H1 (cell line): ENCODE measurements around the gene GNB1L. TPM values are rescaled to one million over a fixed set of nuclear protein-coding genes. Genes with fewer than 3 reads are reported as not detected.
A peak's percentile ranks its signal among the peaks of the same experiment; 100 is the strongest.

Experiments used
- CTCF ChIA-PET: fragments of 300-600 bp; sonication (Branson Sonifier 250); formaldehyde crosslinking; loops from one replicate; lab custom pipeline; 2021; ENCODE audit not compliant: partially characterized antibody; lab: Charles Lee
- POLR2A ChIA-PET: fragments of 300-600 bp; sonication (Branson Sonifier 250); formaldehyde crosslinking; loops from one replicate; lab custom pipeline; 2021; ENCODE audit warnings: inconsistent platforms; ENCODE audit not compliant: partially characterized antibody; lab: Charles Lee
- DNase-seq, 2 experiments: peaks; one replicate each; pipeline versions ENCODE4 v3.0.0 to v3.0.0-alpha.2; 2010 to 2022; ENCODE audit warnings: low spot score in 2 of 2, low read depth in 1 of 2, mixed read lengths in 1 of 2
- FAIRE-seq: peaks from 2 replicates; lab custom pipeline; 2011; peaks lifted over from hg19 to GRCh38; lab: Jason Lieb, UNC
- H2AFZ ChIP-seq: 2 replicates; pipeline ENCODE4 v1.8.1; 2012; ENCODE audit warnings: low read length, inconsistent platforms
- H2AK5ac ChIP-seq: 2 replicates; pipeline ENCODE4 v1.6.1; 2013; ENCODE audit warnings: low read depth, low read length
- H2BK120ac ChIP-seq: replicated peaks from 2 replicates; pipeline ENCODE3; 2013; ENCODE audit warnings: low read depth, low read length, inconsistent platforms
- H2BK12ac ChIP-seq: 2 replicates; pipeline ENCODE4 v1.6.1; 2013; ENCODE audit warnings: low read depth, low read length
- H2BK15ac ChIP-seq: 2 replicates; pipeline ENCODE4 v1.6.1; 2013; ENCODE audit warnings: low read length
- H2BK20ac ChIP-seq: 2 replicates; pipeline ENCODE4 v1.6.1; 2013; ENCODE audit warnings: low read length
- H2BK5ac ChIP-seq: 2 replicates; pipeline ENCODE4 v1.6.1; 2013; ENCODE audit warnings: low read depth, low read length
- H3K14ac ChIP-seq: 2 replicates; pipeline ENCODE4 v1.6.1; 2013; ENCODE audit warnings: inconsistent platforms; ENCODE audit not compliant: insufficient read length
- H3K18ac ChIP-seq: 2 replicates; pipeline ENCODE4 v1.6.1; 2013; ENCODE audit warnings: low read length; ENCODE audit errors: extremely low read depth
- H3K23ac ChIP-seq: 2 replicates; pipeline ENCODE4 v1.6.1; 2013; ENCODE audit warnings: inconsistent platforms; ENCODE audit not compliant: insufficient read length
- H3K23me2 ChIP-seq: 2 replicates; pipeline ENCODE4 v1.6.1; 2013; ENCODE audit warnings: low read depth, low read length
- H3K27ac ChIP-seq: 2 replicates; pipeline ENCODE4 v1.6.1; 2011; ENCODE audit warnings: low read depth, low read length, inconsistent platforms
- H3K27me3 ChIP-seq, 4 experiments: replicated peaks in 1 of 4; 1 replicate in 1 of 4; 2 replicates in 3 of 4; pipeline versions ENCODE4 v1.6.1 to v1.8.1; 2011 to 2013; ENCODE audit warnings: low read length in 3 of 4, mild to moderate bottlenecking in 3 of 4, inconsistent platforms in 2 of 4, mixed read lengths in 2 of 4, moderate library complexity in 1 of 4; ENCODE audit not compliant: control insufficient read depth in 3 of 4, insufficient read depth in 3 of 4; ENCODE audit errors: extremely low read depth in 1 of 4
- H3K36me3 ChIP-seq, 4 experiments: 2 replicates each; pipeline versions ENCODE4 v1.6.1 to v1.8.1; 2011 to 2013; ENCODE audit warnings: mild to moderate bottlenecking in 4 of 4, low read length in 3 of 4, moderate library complexity in 2 of 4, control low read depth in 1 of 4, inconsistent platforms in 1 of 4; ENCODE audit not compliant: insufficient read depth in 4 of 4, control insufficient read depth in 2 of 4
- H3K4ac ChIP-seq: replicated peaks from 2 replicates; pipeline ENCODE3; 2013; ENCODE audit warnings: low read length, low read depth, mixed read lengths, inconsistent platforms; ENCODE audit not compliant: insufficient read length
- H3K4me1 ChIP-seq, 4 experiments: replicated peaks in 1 of 4; 1 replicate in 1 of 4; 2 replicates in 3 of 4; pipeline versions ENCODE4 v1.6.1 to v1.8.1; 2011 to 2013; ENCODE audit warnings: low read length in 3 of 4, inconsistent platforms in 2 of 4, mixed read lengths in 1 of 4; ENCODE audit not compliant: insufficient read depth in 4 of 4, control insufficient read depth in 3 of 4
- H3K4me2 ChIP-seq, 2 experiments: 2 replicates each; pipeline versions ENCODE4 v1.6.1 to v1.8.1; 2011 to 2013; ENCODE audit warnings: low read depth in 2 of 2, low read length in 2 of 2, control low read depth in 1 of 2, inconsistent platforms in 1 of 2, mild to moderate bottlenecking in 1 of 2; ENCODE audit not compliant: insufficient read depth in 1 of 2
- H3K4me3 ChIP-seq, 4 experiments: fragments of 200-600, 300-600 bp in 1 of 4; sonication (generic), shearing (Covaris generic), sonication (Bioruptor Twin) in 1 of 4; 2 replicates each; pipeline versions ENCODE4 v1.5.1 to v1.8.1; 2011 to 2016; ENCODE audit warnings: low read length in 4 of 4, low read depth in 3 of 4, control low read depth in 2 of 4, inconsistent platforms in 2 of 4, mild to moderate bottlenecking in 2 of 4, mixed read lengths in 1 of 4, moderate library complexity in 1 of 4; ENCODE audit not compliant: insufficient read depth in 2 of 4; ENCODE audit errors: extremely low read depth in 1 of 4
- H3K56ac ChIP-seq: replicated peaks from 2 replicates; pipeline ENCODE3; 2013; ENCODE audit warnings: low read depth, mild to moderate bottlenecking, mixed read lengths, low read length, inconsistent platforms; ENCODE audit not compliant: insufficient read length
- H3K79me1 ChIP-seq: 2 replicates; pipeline ENCODE4 v1.6.1; 2013; ENCODE audit warnings: low read depth, low read length, control low read depth
- H3K79me2 ChIP-seq, 2 experiments: 2 replicates each; pipeline versions ENCODE4 v1.6.1 to v1.8.1; 2012 to 2013; ENCODE audit warnings: low read length in 2 of 2, mild to moderate bottlenecking in 2 of 2, inconsistent platforms in 1 of 2; ENCODE audit not compliant: insufficient read depth in 2 of 2, control insufficient read depth in 1 of 2
- H3K9ac ChIP-seq, 4 experiments: replicated peaks in 1 of 4; 1 replicate in 1 of 4; 2 replicates in 3 of 4; pipeline versions ENCODE4 v1.6.1 to v1.8.1; 2011 to 2013; ENCODE audit warnings: low read depth in 3 of 4, low read length in 3 of 4, control low read depth in 2 of 4, mild to moderate bottlenecking in 2 of 4, moderate library complexity in 2 of 4, inconsistent platforms in 1 of 4; ENCODE audit errors: extremely low read depth in 1 of 4
- H3K9me3 ChIP-seq, 2 experiments: 2 replicates each; pipeline versions ENCODE4 v1.6.1 to v1.8.1; 2012 to 2013; ENCODE audit warnings: mild to moderate bottlenecking in 2 of 2, moderate library complexity in 2 of 2, control low read depth in 1 of 2, inconsistent platforms in 1 of 2, low read depth in 1 of 2, low read length in 1 of 2, mixed read lengths in 1 of 2; ENCODE audit not compliant: insufficient read depth in 2 of 2
- H4K20me1 ChIP-seq, 2 experiments: replicated peaks in 1 of 2; 2 replicates each; pipeline versions ENCODE3 to v1.8.1; 2011 to 2013; ENCODE audit warnings: inconsistent platforms in 2 of 2, low read length in 2 of 2, mild to moderate bottlenecking in 1 of 2; ENCODE audit not compliant: insufficient read depth in 2 of 2, control insufficient read depth in 1 of 2
- H4K5ac ChIP-seq: 2 replicates; pipeline ENCODE4 v1.6.1; 2013; ENCODE audit warnings: low read length, low read depth, mixed read lengths, inconsistent platforms; ENCODE audit not compliant: insufficient read length
- H4K8ac ChIP-seq: 2 replicates; pipeline ENCODE4 v1.8.0; 2013; ENCODE audit warnings: mild to moderate bottlenecking, moderate library complexity, low read length, inconsistent platforms; ENCODE audit not compliant: insufficient read depth; ENCODE audit errors: extremely low read depth
- H4K91ac ChIP-seq: replicated peaks from 2 replicates; pipeline ENCODE3; 2013; ENCODE audit warnings: low read length, mixed read lengths, inconsistent platforms; ENCODE audit not compliant: insufficient read length
- BRCA1 ChIP-seq: IDR thresholded peaks from 2 replicates; pipeline ENCODE4 v1.6.1; 2012; ENCODE audit warnings: low read depth, low read length, improper control_type of control experiment
- E2F6 ChIP-seq: IDR thresholded peaks from 2 replicates; pipeline ENCODE4 v1.6.1; 2012; ENCODE audit warnings: inconsistent platforms
- HDAC6 ChIP-seq: IDR thresholded peaks from one replicate; pipeline ENCODE4 v1.7.1; 2012; ENCODE audit warnings: low read depth, mild to moderate bottlenecking, inconsistent platforms, low read length, moderate library complexity
- PHF8 ChIP-seq: fragments of 200-600 bp; sonication (generic); conservative IDR thresholded peaks from 2 replicates; pipeline ENCODE4 v1.7.1; 2012; ENCODE audit warnings: low read depth, mild to moderate bottlenecking, inconsistent platforms, low read length, moderate library complexity
- POLR2A ChIP-seq, 2 experiments: IDR thresholded peaks; 1 replicate in 1 of 2; 2 replicates in 1 of 2; pipeline ENCODE4 v1.6.1; 2011; ENCODE audit warnings: low read depth in 2 of 2, low read length in 2 of 2, mild to moderate bottlenecking in 2 of 2; ENCODE audit errors: control extremely low read depth in 1 of 2
- POU5F1 ChIP-seq: IDR thresholded peaks from 2 replicates; pipeline ENCODE4 v1.6.1; 2011; ENCODE audit warnings: low read depth, mild to moderate bottlenecking, low read length, moderate library complexity
- RAD21 ChIP-seq, 2 experiments: IDR thresholded peaks in 1 of 2; conservative IDR thresholded peaks in 1 of 2; 2 replicates each; pipeline ENCODE4 v1.6.1; 2011; ENCODE audit warnings: low read depth in 2 of 2, low read length in 2 of 2, improper control_type of control experiment in 1 of 2, inconsistent platforms in 1 of 2, mild to moderate bottlenecking in 1 of 2, moderate library complexity in 1 of 2
- SIN3A ChIP-seq, 2 experiments: IDR thresholded peaks in 1 of 2; conservative IDR thresholded peaks in 1 of 2; 2 replicates each; pipeline ENCODE4 v1.6.1; 2011 to 2012; ENCODE audit warnings: low read length in 2 of 2, improper control_type of control experiment in 1 of 2, low read depth in 1 of 2, mild to moderate bottlenecking in 1 of 2
- SP4 ChIP-seq: IDR thresholded peaks from 2 replicates; pipeline ENCODE4 v1.6.1; 2012; ENCODE audit warnings: low read length, inconsistent platforms
- SRF ChIP-seq: IDR thresholded peaks from 2 replicates; pipeline ENCODE4 v1.6.1; 2011; ENCODE audit warnings: mild to moderate bottlenecking, low read depth, low read length, moderate library complexity
- TCF12 ChIP-seq: IDR thresholded peaks from 2 replicates; pipeline ENCODE4 v1.6.1; 2011; ENCODE audit warnings: low read depth, mild to moderate bottlenecking, low read length
- ZNF274 ChIP-seq: IDR thresholded peaks from 2 replicates; pipeline ENCODE4 v1.7.0; 2012; ENCODE audit warnings: low read length, borderline replicate concordance; ENCODE audit errors: extremely low read depth
- WGBS, 2 experiments: shearing (Covaris generic) in 1 of 2; methylation state at CpG; one replicate each; pipeline versions ENCODE4 v1.1.6 to v1.1.7; 2013 to 2015; ENCODE audit warnings: low lambda C conversion rate in 2 of 2, mixed read lengths in 2 of 2, inconsistent platforms in 1 of 2, low coverage in 1 of 2, missing lambda C conversion rate in 1 of 2; ENCODE audit not compliant: insufficient replicate concordance in 2 of 2, insufficient coverage in 1 of 2, insufficient read length in 1 of 2; ENCODE audit errors: extremely low coverage in 1 of 2, missing lambda C conversion rate in 1 of 2; 5-methylcytosine and 5-hydroxymethylcytosine counted together
- polyA plus RNA-seq, 7 experiments: library from polyadenylated mRNA; depleted of rRNA in 3 of 7; stranded (reverse) in 5 of 7; unstranded in 2 of 7; fragments of >200 nt in 5 of 7; fragments of 200-250 nt in 2 of 7; gene quantifications; 1 replicate in 5 of 7; 2 replicates in 1 of 7; 4 replicates in 1 of 7; pipeline versions ENCODE4 v1.2.1 to v1.2.3, GENCODE V29; 2011 to 2013; ENCODE audit warnings: missing spikeins in 2 of 7, mixed read lengths in 2 of 7
- total RNA-seq: library from RNA; stranded (reverse); fragmentation: NEBNext Ultra II Directional; extraction: Animal tissue kit (Norgen Biotek cat#: 25700); gene quantifications from 2 replicates; pipeline ENCODE4 v1.2.1, GENCODE V29; 2021

The GNB1L gene
- total and polyA plus RNA-seq, 2 of the 8 experiments (the other 6 are each of a cell fraction or from before 2014, with no cell fraction given): 14.0 to 15.6 TPM

- Histone ChIP-seq H2BK120ac (no peak overlapping the region), H3K79me1 (no peaks in the 10 kb centered on the region), H4K8ac (peak overlapping the region; percentile 71), H3K9ac (no peak overlapping the region), H3K27ac (no peak overlapping the region), H3K23ac (no peak overlapping the region), H3K79me2 (no peaks in the 10 kb centered on the region), H2BK5ac (peak overlapping the region; percentile 90; the same call in 1 of the 2 replicates), H2BK20ac (peak overlapping the region; percentile 80; the same call in 1 of the 2 replicates), H3K56ac (no peak overlapping the region), H4K20me1 (no peaks in the 10 kb centered on the region), H2BK12ac (peak overlapping the region; percentile 96), H3K4me1 (peaks cover 7 to 20% (median 18%) of the 10 kb centered on the region in 4 experiments), H4K5ac (no peak overlapping the region), H3K14ac (no peak overlapping the region), H4K91ac (peak overlapping the region; percentile 52), H2AFZ (no peak overlapping the region), H3K4me2 (no peak overlapping the region), H3K18ac (peak overlapping the region; percentile 97), H3K27me3 (peaks cover 0 to 2% (median 0%) of the 10 kb centered on the region in 4 experiments; a peak in 4 of 7 replicates), H2AK5ac (no peak overlapping the region), H3K36me3 (no peaks in the 10 kb centered on the region), H2BK15ac (no peak overlapping the region), H3K4ac (peak overlapping the region; percentile 28), H3K23me2 (no peaks in the 10 kb centered on the region), H3K9me3 (no peaks in the 10 kb centered on the region), H3K4me3 (no peak overlapping the region)
- ChIA-PET CTCF (interaction anchor here (0.8 to 9.5 kb wide), 6 partner anchors 8 to 162 kb away, joined by 3 to 69 read pairs (median 3); no protein-coding TSS in a partner anchor), POLR2A (interaction anchor here (0.6 to 1.4 kb wide), 3 partner anchors 12 to 41 kb away, joined by 3 to 6 read pairs (median 4); no protein-coding TSS in a partner anchor)
- WGBS, 2 experiments: 83% methylated on average over 24 of the region's 24 CpGs; no CpG with 5 or more reads in 1 of the 2 experiments
- no peak for FAIRE-seq
- DNase-seq: no peak
- TF ChIP-seq POU5F1 (no peak), ZNF274 (no peak), HDAC6 (no peak), RAD21 (IDR thresholded peaks at IDR 0.05 in 1 of 2, conservative IDR thresholded peaks at IDR 0.05 in 1 of 2; ENCODE audit: low read depth in 2 of 2, low read length in 2 of 2) (no peak), SRF (no peak), TCF12 (no peak), POLR2A (IDR thresholded peaks at IDR 0.05; ENCODE audit: control extremely low read depth in 1 of 2, low read depth in 2 of 2, low read length in 2 of 2) (no peak), SIN3A (conservative IDR thresholded peaks at IDR 0.05 in 1 of 2, IDR thresholded peaks at IDR 0.05 in 1 of 2; ENCODE audit: low read depth in 1 of 2, low read length in 2 of 2) (no peak), SP4 (no peak), PHF8 (no peak), E2F6 (peak; percentile 67; the same call in 1 of the 2 replicates), BRCA1 (no peak)
These were observed 37.7 kb upstream of the GNB1L start for GRCh38 chr22:19892257-19892879.
